ENCODE data around the gene NSG1.

GRCh38 chr4:4401036-4401435 is 14.1 kb downstream of the NSG1 start:
- TF ChIP-seq EZH2phosphoT487 (IDR thresholded peaks at IDR 0.05; ENCODE audit: insufficient read depth, low read depth) (no peak), EZH2 (IDR thresholded peaks at IDR 0.05; ENCODE audit: insufficient read depth, poor library complexity, severe bottlenecking) (no peak)

All from GM23248 (cell line).